HL-60 (cell line): ENCODE measurements around the gene IL17RD.

ENCODE experiments used
- CTCF ChIP-seq: IDR thresholded peaks from one replicate; pipeline ENCODE4 v1.5.1; 2011; ENCODE audit warnings: low read length, control low read depth, inconsistent platforms; ENCODE audit not compliant: insufficient read depth
- GABPA ChIP-seq: IDR thresholded peaks from 2 replicates; pipeline ENCODE4 v1.6.1; 2012; ENCODE audit warnings: low read depth
- POLR2AphosphoS5 ChIP-seq: IDR thresholded peaks from 2 replicates; pipeline ENCODE4 v1.6.1; 2012; ENCODE audit warnings: low read depth
- REST ChIP-seq: IDR thresholded peaks from 2 replicates; pipeline ENCODE4 v1.6.1; 2012; ENCODE audit warnings: low read depth; ENCODE audit not compliant: insufficient replicate concordance
- SPI1 ChIP-seq: IDR thresholded peaks from 2 replicates; pipeline ENCODE4 v1.6.1; 2012; ENCODE audit warnings: low read depth, mild to moderate bottlenecking, borderline replicate concordance

GRCh38 chr3:57120451-57121174, 44.5 kb downstream of the IL17RD start:
- TF ChIP-seq CTCF = no peak
- TF ChIP-seq REST = no peak
- no peak for TF ChIP-seq POLR2AphosphoS5
- TF ChIP-seq GABPA = no peak
- no peak for TF ChIP-seq SPI1
